Hematopoietic multipotent progenitor cell treated with erythropoietin and hydrocortisone succinate and interleukin-3 and kit ligand, for 6 days (in vitro differentiated cells): ENCODE measurements around the gene CYP17A1.
"Not testable (repeated sequence)": the region's sequence is repeated elsewhere in the genome, so short reads cannot be mapped to it uniquely, and the experiment has no call there.

Source experiments
- DNase-seq: peaks from one replicate; pipeline ENCODE4 v3.0.0-alpha.2; 2015

The CYP17A1 gene

GRCh38 chr10:102834143-102834542, 3.1 kb downstream of the CYP17A1 start:
- DNase-seq, result peak; percentile 21

- no peak for DNase-seq
Measured at GRCh38 chr10:102832987-102833386, 4.2 kb downstream of the CYP17A1 start.

DNA sequence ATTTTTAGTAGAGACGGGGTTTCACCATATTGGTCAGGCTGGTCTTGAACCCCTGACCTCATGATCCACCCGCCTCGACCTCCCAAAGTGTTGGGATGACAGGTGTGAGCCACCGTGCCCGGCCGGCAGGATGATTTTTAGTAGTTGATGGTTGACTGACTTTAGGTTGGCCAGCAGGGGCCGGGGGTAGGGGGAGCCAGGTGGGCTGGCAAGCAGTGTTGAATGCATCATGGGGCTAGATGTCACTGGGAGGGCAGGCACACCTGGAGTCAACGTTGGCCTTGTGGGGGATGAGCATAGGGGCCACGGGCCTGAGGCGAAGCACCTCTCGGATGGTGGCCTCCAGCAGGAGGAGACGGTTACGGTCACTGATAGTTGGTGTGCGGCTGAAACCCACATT, 5.0 kb downstream of the CYP17A1 start:
- no peak for DNase-seq

- no peak for DNase-seq
Measured at GRCh38 chr10:102831322-102832071, 5.7 kb downstream of the CYP17A1 start.

DNA sequence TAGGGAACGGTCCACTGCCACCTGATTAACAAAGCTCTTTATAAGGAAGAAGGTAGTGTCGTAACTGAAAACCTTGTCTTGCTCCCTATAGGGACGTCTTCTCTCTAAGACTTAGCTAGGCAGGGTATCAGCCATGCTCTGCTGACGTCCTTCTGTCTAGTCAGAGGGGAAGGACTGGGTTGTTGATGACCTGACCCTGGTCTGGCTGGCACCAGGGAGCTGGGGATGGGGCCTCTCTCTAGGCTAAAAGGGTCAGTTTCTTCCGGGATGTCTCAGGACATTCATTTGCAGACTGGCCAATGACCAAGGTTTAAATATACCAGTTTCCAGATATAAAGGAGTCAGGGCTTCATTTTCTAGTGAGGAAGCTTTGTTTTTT, 9.6 kb downstream of the CYP17A1 start:
- no peak for DNase-seq

- DNase-seq, result no peak
Measured at GRCh38 chr10:102826148-102826796, 10.9 kb downstream of the CYP17A1 start.

- no peak for DNase-seq
Measured at GRCh38 chr10:102824664-102825063, 12.5 kb downstream of the CYP17A1 start.

- DNase-seq, result no peak
Measured at GRCh38 chr10:102822222-102822621, 15.0 kb downstream of the CYP17A1 start.

DNA sequence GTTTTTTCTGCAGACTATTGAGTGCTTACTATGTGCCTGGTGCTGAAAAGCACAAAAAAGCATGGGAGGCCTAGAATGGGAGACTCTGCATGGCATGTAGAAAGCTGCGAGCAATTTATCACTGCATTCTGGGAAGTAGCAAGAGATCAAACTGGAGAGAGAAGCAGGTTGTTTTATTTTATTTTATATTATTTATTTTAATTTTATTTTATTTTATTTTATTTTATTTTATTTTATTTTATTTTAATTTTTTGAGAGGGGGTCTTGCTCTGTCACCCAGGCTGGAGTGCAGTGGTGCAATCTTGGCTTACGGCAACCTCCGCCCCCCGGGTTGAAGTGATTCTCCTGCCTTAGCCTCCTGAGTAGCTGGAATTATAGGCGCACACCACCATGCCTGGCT, 17.2 kb downstream of the CYP17A1 start:
- not testable (repeated sequence) for DNase-seq

DNA sequence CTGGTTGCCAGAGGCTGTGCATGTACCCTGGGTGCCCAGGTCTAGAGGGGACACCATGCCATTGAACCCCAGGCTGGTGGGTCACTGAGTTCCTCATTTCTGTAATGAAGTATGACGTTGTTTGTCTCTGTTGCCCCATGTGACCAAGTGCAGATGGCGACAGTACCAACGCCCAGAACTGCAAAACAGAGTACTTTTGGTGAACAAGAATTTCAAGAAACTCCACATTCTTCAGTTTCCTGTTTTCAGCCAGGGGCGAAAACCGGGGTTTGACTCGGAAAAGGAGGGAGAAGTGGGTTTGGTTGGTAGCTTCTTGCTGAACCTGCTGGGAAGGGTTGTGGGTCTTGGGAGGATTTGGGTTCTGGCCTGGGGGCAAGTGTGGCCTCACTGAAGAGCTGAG, 18.2 kb downstream of the CYP17A1 start:
- peak; percentile 54 for DNase-seq

GRCh38 chr10:102817175-102817574, 20.0 kb downstream of the CYP17A1 start:
- no peak for DNase-seq

- DNase-seq, result no peak
Measured at GRCh38 chr10:102815790-102816549, 21.2 kb downstream of the CYP17A1 start.

DNA sequence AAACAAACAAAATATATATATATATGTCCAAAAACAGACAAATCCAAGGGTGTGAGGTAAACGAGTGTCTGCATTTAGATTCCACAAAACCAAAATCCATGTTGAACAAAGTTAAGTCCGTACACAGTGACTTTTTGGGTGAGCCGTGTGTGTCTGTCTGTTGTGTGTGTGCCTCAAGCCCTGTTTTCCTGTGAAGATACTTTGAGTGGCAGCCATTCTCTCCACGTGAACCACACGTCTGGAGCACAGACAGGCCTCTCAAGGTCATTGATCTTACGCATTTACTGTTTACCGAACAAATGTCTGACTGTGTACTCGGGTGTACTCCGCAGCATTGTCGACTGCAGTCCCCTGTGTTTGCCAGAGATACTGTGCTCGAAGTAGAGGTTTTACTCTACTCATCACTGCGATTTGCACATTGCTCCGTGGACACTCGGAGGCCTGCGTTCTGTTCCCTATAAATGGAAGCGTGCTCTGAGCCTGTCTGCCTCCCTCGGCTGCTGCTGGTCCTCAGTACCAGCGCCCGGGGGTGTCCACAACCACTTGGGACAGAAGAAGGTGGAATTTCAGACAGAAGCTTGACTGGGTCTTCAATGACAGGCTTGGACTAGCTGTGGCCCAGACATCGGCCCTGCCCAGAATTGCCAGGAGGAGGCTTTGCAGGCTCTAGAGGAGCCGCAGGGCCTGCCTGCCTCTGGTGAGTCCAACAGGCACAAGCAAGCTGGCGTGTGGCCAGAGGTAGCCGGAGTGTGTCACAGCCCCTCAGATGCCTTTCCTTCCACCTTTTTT, 22.1 kb downstream of the CYP17A1 start:
- peak; percentile 47 for DNase-seq

- peak; percentile 62 for DNase-seq
Measured at GRCh38 chr10:102814453-102814871, 22.8 kb downstream of the CYP17A1 start.

GRCh38 chr10:102813734-102814452, 23.3 kb downstream of the CYP17A1 start:
- no peak for DNase-seq

DNA sequence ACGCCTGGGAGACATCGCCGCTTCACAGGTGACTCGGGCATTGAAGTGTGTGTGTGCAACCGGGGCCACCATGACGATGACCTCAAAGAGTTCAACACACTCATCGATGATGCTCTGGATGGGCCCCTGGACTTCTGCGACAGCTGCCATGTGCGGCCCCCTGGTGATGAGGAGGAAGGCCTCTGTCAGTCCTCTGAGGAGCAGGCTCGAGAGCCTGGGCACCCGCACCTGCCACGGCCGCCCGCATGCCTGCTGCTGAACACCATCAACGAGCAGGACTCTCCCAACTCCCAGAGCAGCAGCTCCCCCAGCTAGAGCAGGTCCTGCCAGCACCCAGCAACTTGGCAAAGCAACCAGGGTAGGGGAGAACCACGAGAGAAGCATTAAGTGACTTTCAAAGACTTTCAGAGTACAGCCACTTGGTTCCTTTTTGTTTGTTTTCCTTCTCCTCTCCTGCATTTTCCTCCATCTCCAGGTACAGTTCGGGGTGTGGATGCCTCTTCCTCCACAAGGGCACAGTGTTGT, 24.1 kb downstream of the CYP17A1 start:
- DNase-seq, result no peak

DNA sequence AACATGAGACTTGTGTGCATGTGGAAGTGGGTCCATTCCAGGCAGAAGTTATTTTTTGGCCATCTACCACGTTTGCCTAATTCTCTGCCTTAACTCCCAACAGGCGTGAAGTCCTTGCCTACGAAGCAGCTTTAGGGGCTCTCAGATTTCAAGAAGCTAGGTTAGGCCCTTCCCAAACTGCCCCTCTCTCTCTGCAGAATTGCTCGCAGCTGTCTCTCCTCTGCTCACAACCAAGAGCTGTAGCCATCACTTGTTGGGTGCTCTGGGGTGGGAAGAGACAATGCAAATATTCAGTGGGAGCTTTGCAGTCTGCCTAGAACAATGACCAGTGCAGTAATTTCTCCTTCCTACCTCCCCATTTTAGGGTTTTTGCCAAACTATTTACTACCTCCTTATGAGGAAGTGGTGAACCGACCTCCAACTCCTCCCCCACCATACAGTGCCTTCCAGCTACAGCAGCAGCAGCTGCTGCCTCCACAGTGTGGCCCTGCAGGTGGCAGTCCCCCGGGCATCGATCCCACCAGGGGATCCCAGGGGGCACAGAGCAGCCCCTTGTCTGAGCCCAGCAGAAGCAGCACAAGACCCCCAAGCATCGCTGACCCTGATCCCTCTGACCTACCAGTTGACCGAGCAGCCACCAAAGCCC, 24.9 kb downstream of the CYP17A1 start:
- peak; percentile 77 for DNase-seq

DNA sequence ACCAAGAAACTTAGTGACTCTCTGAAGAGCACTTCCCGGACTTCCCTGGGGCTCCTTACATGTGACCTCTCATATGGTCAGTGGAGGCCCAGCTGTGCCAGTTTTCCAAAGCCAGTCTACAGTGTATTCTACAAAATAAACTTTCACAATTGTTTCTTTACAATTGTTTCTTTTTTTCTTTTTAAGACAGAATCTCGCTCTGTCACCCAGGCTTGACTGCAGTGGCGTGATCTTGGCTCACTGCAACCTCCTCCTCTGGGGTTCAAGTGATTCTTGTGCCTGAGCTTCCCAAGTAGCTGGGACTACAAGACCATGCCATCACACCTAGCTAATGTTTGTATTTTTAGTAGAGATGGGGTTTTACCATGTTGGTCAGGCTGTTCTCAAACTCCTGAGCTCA, 25.9 kb downstream of the CYP17A1 start:
- DNase-seq, result no peak

GRCh38 chr10:102808380-102808779, 28.8 kb downstream of the CYP17A1 start:
- no peak for DNase-seq

DNA sequence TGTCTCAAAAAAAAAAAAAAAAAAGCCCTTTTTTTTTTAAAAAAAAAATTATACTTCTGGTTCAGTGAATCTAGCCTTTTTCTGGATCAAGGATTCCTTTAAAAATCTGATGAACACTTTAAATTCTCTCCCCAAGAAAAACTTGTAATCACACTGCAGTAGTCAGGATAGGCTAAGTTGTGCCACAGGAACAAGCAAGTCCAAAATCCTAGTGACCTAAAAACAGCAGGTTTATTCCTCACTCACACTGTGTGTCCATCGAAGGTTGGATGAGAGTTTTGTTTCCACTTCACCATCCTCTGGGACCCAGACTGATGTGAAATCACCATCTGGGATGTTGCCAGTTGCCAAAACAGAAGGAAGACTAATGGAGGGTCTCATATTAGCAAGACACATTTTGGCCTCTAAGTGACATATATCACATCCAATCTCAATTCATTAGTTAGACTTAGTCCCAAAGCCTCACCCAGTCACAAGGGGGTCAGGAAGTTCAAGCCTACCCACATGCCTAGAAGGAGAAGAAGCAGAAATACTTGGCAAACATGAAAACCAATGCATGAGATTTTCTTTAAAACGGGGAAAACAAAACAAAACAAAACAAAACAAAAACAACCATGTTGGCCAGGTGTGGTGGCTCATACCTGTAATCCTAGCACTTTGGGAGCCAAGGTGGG, 32.7 kb downstream of the CYP17A1 start:
- no peak for DNase-seq
